ENCODE data around the gene PON2. TPM values are rescaled to one million over a fixed set of nuclear protein-coding genes. Genes with fewer than 3 reads are reported as not detected.

Gene PON2
- total and polyA plus RNA-seq, 2 of the 13 experiments (the other 11 are each of a cell fraction or from before 2014, with no cell fraction given): 202 to 217 TPM

DNA sequence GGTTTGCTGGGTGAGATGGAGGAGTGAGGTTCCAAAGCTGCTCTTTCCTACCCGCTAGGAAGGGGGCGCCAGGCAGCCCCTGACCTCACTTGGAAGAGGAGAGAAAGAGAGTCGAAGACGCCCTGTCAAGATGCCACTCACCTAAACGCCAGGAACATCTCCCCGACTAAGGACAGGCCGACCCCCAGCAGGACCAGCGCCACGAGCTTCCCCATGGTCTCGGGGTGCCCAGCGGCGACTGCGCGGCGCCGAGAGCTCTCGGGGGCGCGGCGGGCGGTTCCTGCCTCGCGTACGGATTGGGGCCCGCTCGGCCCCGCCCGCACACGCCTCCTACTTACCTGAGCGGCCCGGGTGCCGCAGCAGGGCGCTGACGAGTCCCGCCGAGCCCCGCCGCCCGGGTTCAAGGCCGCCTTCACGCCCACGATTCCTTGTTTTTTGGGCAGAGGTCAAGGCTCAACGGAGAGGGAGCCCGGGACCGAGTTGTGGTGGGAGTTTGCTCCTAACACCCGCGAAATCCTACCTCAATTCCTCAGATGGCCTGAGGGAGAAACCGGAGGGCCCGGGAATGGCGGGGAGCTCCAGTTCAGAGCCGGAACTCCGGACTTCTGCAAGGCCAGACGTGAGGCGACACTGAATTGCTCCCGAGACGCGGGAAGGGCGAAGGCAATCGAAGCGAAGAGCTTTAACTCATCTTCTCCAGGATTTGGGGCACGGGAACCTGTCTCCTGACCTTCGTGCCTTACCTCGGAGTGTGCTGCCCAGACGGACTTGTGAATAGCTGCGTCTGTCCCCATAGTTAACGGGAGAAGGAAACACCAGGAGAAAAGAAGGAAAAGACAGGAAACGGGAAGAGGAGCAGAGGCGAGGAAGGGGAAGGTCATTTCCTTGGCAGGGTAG lies 38.4 kb downstream of the PON2 start, which contains the start of gene PON3 (continued):
- TF ChIP-seq MAZ (IDR thresholded peaks at IDR 0.05; ENCODE audit: borderline replicate concordance, low read depth, low read length) (peak; percentile 60; the same call in 1 of the 2 replicates), MAZ (CRISPR knock-in tag; IDR thresholded peaks at IDR 0.05; ENCODE audit: low read depth) (peak; percentile 84), MEIS2 (CRISPR knock-in tag; IDR thresholded peaks at IDR 0.05) (peak; percentile 86; the same call in 1 of the 2 replicates), RNF2 (conservative IDR thresholded peaks at IDR 0.05; ENCODE audit: low read depth) (no peak), ZSCAN25 (CRISPR knock-in tag; IDR thresholded peaks at IDR 0.05) (no peak), SALL2 (CRISPR knock-in tag; IDR thresholded peaks at IDR 0.05) (peak; percentile 85), FOXA3 (CRISPR knock-in tag; IDR thresholded peaks at IDR 0.05) (peak; percentile 28; the same call in 1 of the 2 replicates), XRCC5 (optimal IDR thresholded peaks at IDR 0.05; ENCODE audit: low read length) (peak; percentile 50), ZNF350 (CRISPR knock-in tag; IDR thresholded peaks at IDR 0.05; ENCODE audit: borderline replicate concordance, low read depth) (no peak), CREM (IDR thresholded peaks at IDR 0.05) (no peak), CREM (CRISPR knock-in tag; IDR thresholded peaks at IDR 0.05) (no peak), ZNF564 (CRISPR knock-in tag; IDR thresholded peaks at IDR 0.05) (0 out of 2 replicates have a peak, but pooled peaks have one; percentile 65), CBFB (CRISPR knock-in tag; IDR thresholded peaks at IDR 0.05) (no peak), ZNF713 (CRISPR knock-in tag; IDR thresholded peaks at IDR 0.05) (no peak), SETDB1 (CRISPR knock-in tag; IDR thresholded peaks at IDR 0.05; ENCODE audit: borderline replicate concordance) (no peak), POLR2G (IDR thresholded peaks at IDR 0.05; ENCODE audit: low read depth, low read length) (peak; percentile 69), SOX5 (CRISPR knock-in tag; IDR thresholded peaks at IDR 0.05; ENCODE audit: borderline replicate concordance) (peak; percentile 28; the same call in 1 of the 2 replicates)
- TF ChIP-seq, protein P1, sequence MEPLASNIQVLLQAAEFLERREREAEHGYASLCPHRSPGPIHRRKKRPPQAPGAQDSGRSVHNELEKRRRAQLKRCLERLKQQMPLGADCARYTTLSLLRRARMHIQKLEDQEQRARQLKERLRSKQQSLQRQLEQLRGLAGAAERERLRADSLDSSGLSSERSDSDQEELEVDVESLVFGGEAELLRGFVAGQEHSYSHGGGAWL (CRISPR knock-in tag; IDR thresholded peaks at IDR 0.05): peak; percentile 70
- TF ChIP-seq, protein P2, sequence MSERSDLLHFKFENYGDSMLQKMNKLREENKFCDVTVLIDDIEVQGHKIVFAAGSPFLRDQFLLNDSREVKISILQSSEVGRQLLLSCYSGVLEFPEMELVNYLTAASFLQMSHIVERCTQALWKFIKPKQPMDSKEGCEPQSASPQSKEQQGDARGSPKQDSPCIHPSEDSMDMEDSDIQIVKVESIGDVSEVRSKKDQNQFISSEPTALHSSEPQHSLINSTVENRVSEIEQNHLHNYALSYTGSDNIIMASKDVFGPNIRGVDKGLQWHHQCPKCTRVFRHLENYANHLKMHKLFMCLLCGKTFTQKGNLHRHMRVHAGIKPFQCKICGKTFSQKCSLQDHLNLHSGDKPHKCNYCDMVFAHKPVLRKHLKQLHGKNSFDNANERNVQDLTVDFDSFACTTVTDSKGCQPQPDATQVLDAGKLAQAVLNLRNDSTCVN (CRISPR knock-in tag; IDR thresholded peaks at IDR 0.05; ENCODE audit: borderline replicate concordance): no peak; the same call in 1 of the 2 replicates
- TF ChIP-seq, protein P3, sequence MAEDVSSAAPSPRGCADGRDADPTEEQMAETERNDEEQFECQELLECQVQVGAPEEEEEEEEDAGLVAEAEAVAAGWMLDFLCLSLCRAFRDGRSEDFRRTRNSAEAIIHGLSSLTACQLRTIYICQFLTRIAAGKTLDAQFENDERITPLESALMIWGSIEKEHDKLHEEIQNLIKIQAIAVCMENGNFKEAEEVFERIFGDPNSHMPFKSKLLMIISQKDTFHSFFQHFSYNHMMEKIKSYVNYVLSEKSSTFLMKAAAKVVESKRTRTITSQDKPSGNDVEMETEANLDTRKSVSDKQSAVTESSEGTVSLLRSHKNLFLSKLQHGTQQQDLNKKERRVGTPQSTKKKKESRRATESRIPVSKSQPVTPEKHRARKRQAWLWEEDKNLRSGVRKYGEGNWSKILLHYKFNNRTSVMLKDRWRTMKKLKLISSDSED (CRISPR knock-in tag; IDR thresholded peaks at IDR 0.05): no peak
- TF ChIP-seq, protein P4, sequence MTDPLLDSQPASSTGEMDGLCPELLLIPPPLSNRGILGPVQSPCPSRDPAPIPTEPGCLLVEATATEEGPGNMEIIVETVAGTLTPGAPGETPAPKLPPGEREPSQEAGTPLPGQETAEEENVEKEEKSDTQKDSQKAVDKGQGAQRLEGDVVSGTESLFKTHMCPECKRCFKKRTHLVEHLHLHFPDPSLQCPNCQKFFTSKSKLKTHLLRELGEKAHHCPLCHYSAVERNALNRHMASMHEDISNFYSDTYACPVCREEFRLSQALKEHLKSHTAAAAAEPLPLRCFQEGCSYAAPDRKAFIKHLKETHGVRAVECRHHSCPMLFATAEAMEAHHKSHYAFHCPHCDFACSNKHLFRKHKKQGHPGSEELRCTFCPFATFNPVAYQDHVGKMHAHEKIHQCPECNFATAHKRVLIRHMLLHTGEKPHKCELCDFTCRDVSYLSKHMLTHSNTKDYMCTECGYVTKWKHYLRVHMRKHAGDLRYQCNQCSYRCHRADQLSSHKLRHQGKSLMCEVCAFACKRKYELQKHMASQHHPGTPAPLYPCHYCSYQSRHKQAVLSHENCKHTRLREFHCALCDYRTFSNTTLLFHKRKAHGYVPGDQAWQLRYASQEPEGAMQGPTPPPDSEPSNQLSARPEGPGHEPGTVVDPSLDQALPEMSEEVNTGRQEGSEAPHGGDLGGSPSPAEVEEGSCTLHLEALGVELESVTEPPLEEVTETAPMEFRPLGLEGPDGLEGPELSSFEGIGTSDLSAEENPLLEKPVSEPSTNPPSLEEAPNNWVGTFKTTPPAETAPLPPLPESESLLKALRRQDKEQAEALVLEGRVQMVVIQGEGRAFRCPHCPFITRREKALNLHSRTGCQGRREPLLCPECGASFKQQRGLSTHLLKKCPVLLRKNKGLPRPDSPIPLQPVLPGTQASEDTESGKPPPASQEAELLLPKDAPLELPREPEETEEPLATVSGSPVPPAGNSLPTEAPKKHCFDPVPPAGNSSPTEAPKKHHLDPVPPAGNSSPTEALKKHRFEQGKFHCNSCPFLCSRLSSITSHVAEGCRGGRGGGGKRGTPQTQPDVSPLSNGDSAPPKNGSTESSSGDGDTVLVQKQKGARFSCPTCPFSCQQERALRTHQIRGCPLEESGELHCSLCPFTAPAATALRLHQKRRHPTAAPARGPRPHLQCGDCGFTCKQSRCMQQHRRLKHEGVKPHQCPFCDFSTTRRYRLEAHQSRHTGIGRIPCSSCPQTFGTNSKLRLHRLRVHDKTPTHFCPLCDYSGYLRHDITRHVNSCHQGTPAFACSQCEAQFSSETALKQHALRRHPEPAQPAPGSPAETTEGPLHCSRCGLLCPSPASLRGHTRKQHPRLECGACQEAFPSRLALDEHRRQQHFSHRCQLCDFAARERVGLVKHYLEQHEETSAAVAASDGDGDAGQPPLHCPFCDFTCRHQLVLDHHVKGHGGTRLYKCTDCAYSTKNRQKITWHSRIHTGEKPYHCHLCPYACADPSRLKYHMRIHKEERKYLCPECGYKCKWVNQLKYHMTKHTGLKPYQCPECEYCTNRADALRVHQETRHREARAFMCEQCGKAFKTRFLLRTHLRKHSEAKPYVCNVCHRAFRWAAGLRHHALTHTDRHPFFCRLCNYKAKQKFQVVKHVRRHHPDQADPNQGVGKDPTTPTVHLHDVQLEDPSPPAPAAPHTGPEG (CRISPR knock-in tag; IDR thresholded peaks at IDR 0.05): no peak

All from HepG2 (cell line).